ENCODE data around the gene CPTP.

DNA sequence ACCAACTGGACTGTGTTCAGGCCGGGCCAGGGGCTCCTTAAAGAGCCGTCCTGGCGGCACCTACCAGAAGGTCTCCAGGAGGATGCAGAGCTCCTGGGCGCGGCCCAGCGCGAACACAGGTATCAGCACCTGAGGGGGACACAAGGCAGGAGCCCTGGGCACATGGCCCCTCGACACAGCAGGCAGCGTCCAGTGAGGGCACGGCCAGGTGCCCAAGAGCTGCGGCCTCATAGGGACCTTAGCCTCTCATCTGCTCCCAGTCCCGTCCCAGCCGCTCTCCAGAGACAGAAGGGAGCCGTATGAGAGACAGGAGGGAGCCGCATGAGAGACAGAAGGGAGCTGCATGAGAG is 10.4 kb upstream of the CPTP start:
- TF ChIP-seq JUNB (CRISPR knock-in tag; IDR thresholded peaks at IDR 0.05; ENCODE audit: borderline replicate concordance) (no peak), TARDBP (CRISPR knock-in tag; IDR thresholded peaks at IDR 0.05) (no peak), SAFB2 (CRISPR knock-in tag; IDR thresholded peaks at IDR 0.05; ENCODE audit: borderline replicate concordance, low read depth) (no peak)
